Hepatocyte (in vitro differentiated cells): ENCODE measurements around the gene CBY3. TPM values are rescaled to one million over a fixed set of nuclear protein-coding genes. Genes with fewer than 3 reads are reported as not detected.
"Not testable (repeated sequence)": the region's sequence is repeated elsewhere in the genome, so short reads cannot be mapped to it uniquely, and the experiment has no call there.

Experiments
- DNase-seq: peaks from one replicate; pipeline ENCODE4 v3.0.0-alpha.2; 2016; ENCODE audit warnings: low spot score
- H2AFZ ChIP-seq: fragments of 200-600 bp; sonication (generic); 2 replicates; pipeline ENCODE4 v1.6.0; 2016; ENCODE audit warnings: antibody characterized with exemption, mild to moderate bottlenecking
- H3K27ac ChIP-seq: fragments of 200-600 bp; sonication (generic); 2 replicates; pipeline ENCODE4 v1.5.1; 2016; ENCODE audit warnings: mild to moderate bottlenecking
- H3K27me3 ChIP-seq: fragments of 200-600 bp; sonication (generic); 2 replicates; pipeline ENCODE4 v1.6.1; 2016
- H3K36me3 ChIP-seq: fragments of 200-600 bp; sonication (generic); replicated peaks from 2 replicates; pipeline ENCODE4 v1.5.1; 2016; ENCODE audit warnings: low read depth; ENCODE audit not compliant: insufficient read depth
- H3K4me1 ChIP-seq: fragments of 200-600 bp; sonication (generic); 2 replicates; pipeline ENCODE4 v1.5.1; 2016; ENCODE audit warnings: mild to moderate bottlenecking, moderate library complexity; ENCODE audit not compliant: insufficient read depth
- H3K4me2 ChIP-seq: fragments of 200-600 bp; sonication (generic); 2 replicates; pipeline ENCODE4 v1.6.0; 2016
- H3K4me3 ChIP-seq: fragments of 200-600 bp; sonication (generic); 2 replicates; pipeline ENCODE4 v1.5.1; 2016; ENCODE audit warnings: mild to moderate bottlenecking
- H3K79me2 ChIP-seq: fragments of 200-600 bp; sonication (generic); 2 replicates; pipeline ENCODE4 v1.6.0; 2017; ENCODE audit warnings: mild to moderate bottlenecking
- H3K9me2 ChIP-seq: fragments of 200-600 bp; sonication (generic); replicated peaks from 2 replicates; pipeline ENCODE4 v1.6.0; 2017; ENCODE audit warnings: mild to moderate bottlenecking; ENCODE audit not compliant: insufficient read depth
- H3K9me3 ChIP-seq: fragments of 200-600 bp; sonication (generic); 2 replicates; pipeline ENCODE4 v1.5.1; 2016; ENCODE audit warnings: low read depth, mild to moderate bottlenecking
- H4K20me1 ChIP-seq: fragments of 200-600 bp; sonication (generic); 2 replicates; pipeline ENCODE4 v1.6.0; 2016; ENCODE audit warnings: mild to moderate bottlenecking; ENCODE audit not compliant: insufficient read depth, poor library complexity, severe bottlenecking
- CTCF ChIP-seq: fragments of 200-600 bp; sonication (generic); IDR thresholded peaks from 2 replicates; pipeline ENCODE4 v1.5.1; 2016; ENCODE audit warnings: antibody characterized with exemption, mild to moderate bottlenecking; ENCODE audit not compliant: poor library complexity
- EZH2 ChIP-seq: fragments of 200-600 bp; sonication (generic); IDR thresholded peaks from 2 replicates; pipeline ENCODE4 v1.6.1; 2016; ENCODE audit warnings: antibody characterized with exemption, mild to moderate bottlenecking, borderline replicate concordance
- EZH2phosphoT487 ChIP-seq: fragments of 200-600 bp; sonication (generic); IDR thresholded peaks from one replicate; pipeline ENCODE4 v1.6.1; 2018; ENCODE audit warnings: antibody characterized with exemption, mild to moderate bottlenecking, low read depth, moderate library complexity; ENCODE audit not compliant: unreplicated experiment, severe bottlenecking
- WGBS: methylation state at CpG from one replicate; pipeline ENCODE4 v1.1.6; 2016; ENCODE audit warnings: low lambda C conversion rate; ENCODE audit errors: missing lambda C conversion rate; 5-methylcytosine and 5-hydroxymethylcytosine counted together
- polyA plus RNA-seq: library from polyadenylated mRNA; unstranded; fragments of >200 nt; fragmentation: Nextera tagmentation; extraction: Ambion mirVana; gene quantifications from 2 replicates; pipeline ENCODE4 v1.2.1, GENCODE V29; 2016
- total RNA-seq: library from RNA; depleted of rRNA; stranded (reverse); fragments of >200 nt; gene quantifications from 2 replicates; pipeline ENCODE4 v1.2.3, GENCODE V29; 2014

The CBY3 gene
- total and polyA plus RNA-seq, 2 experiments from 2014 or later = not detected

GRCh38 chr5:179697993-179698934 is 17.4 kb upstream of the CBY3 start:
- H3K4me1 ChIP-seq = peaks cover 21% of the 10 kb centered on the region
- 2% methylated on average over 63 of the region's 72 CpGs for WGBS
- no peak for TF ChIP-seq EZH2phosphoT487
- no peak for TF ChIP-seq CTCF
- no peak for TF ChIP-seq EZH2
- H3K27me3 ChIP-seq = no peaks in the 10 kb centered on the region
- H3K9me2 ChIP-seq = no peaks in the 10 kb centered on the region
- no peaks in the 10 kb centered on the region for H3K36me3 ChIP-seq
- DNase-seq = peak; percentile 99
- H3K4me2 ChIP-seq = peak overlapping the region; percentile 76
- peaks cover 35% of the 10 kb centered on the region for H4K20me1 ChIP-seq
- H2AFZ ChIP-seq = peak overlapping the region; percentile 66
- peaks cover 49% of the 10 kb centered on the region for H3K79me2 ChIP-seq
- peak overlapping the region; percentile 40 for H3K4me3 ChIP-seq
- no peaks in the 10 kb centered on the region for H3K9me3 ChIP-seq
- peak overlapping the region; percentile 94 for H3K27ac ChIP-seq

- not testable (repeated sequence) for H3K4me3 ChIP-seq, H3K9me3 ChIP-seq, H3K27me3 ChIP-seq, H3K9me2 ChIP-seq, H3K36me3 ChIP-seq, DNase-seq
- peak overlapping the region; percentile 66 for H2AFZ ChIP-seq
- H3K79me2 ChIP-seq = peaks cover 42% of the 10 kb centered on the region
- H3K27ac ChIP-seq = peak overlapping the region; percentile 94
- 94% methylated on average over 15 of the region's 15 CpGs for WGBS
- H3K4me1 ChIP-seq = peaks cover 21% of the 10 kb centered on the region
- peak overlapping the region; percentile 76 for H3K4me2 ChIP-seq
- H4K20me1 ChIP-seq = peaks cover 27% of the 10 kb centered on the region
Observed at GRCh38 chr5:179697543-179697942, 16.7 kb upstream of the CBY3 start.

DNA sequence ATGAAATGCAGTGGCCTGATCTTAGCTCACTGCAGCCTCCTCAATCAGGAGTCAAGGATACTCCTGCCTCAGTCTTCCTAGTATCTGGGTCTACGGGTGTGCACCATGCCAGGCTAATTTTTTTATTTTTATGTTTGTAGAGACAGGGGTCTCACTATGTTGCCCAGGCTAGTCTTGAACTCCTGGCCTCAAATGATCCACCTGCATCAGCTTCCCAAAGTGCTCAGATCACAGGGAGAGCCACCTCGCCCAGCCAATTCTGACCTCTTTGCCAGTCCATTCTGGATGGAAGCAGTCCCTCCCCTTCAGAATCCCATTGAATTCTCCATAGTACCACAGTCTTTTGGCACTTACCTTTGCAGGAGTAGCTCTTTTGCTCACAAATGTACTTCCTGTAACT is 16.3 kb upstream of the CBY3 start:
- peak overlapping the region; percentile 76 for H3K4me2 ChIP-seq
- no peaks in the 10 kb centered on the region for H3K9me3 ChIP-seq
- TF ChIP-seq EZH2 = no peak
- no peak for TF ChIP-seq CTCF
- no peak for TF ChIP-seq EZH2phosphoT487
- peak overlapping the region; percentile 94 for H3K27ac ChIP-seq
- 88% methylated on average over 2 of the region's 2 CpGs for WGBS
- H3K4me1 ChIP-seq = peaks cover 17% of the 10 kb centered on the region
- no peaks in the 10 kb centered on the region for H3K9me2 ChIP-seq
- H3K36me3 ChIP-seq = no peaks in the 10 kb centered on the region
- peaks cover 23% of the 10 kb centered on the region for H4K20me1 ChIP-seq
- no peak overlapping the region for H2AFZ ChIP-seq
- DNase-seq = no peak
- no peak overlapping the region for H3K4me3 ChIP-seq
- no peaks in the 10 kb centered on the region for H3K27me3 ChIP-seq
- H3K79me2 ChIP-seq = peaks cover 38% of the 10 kb centered on the region

DNA sequence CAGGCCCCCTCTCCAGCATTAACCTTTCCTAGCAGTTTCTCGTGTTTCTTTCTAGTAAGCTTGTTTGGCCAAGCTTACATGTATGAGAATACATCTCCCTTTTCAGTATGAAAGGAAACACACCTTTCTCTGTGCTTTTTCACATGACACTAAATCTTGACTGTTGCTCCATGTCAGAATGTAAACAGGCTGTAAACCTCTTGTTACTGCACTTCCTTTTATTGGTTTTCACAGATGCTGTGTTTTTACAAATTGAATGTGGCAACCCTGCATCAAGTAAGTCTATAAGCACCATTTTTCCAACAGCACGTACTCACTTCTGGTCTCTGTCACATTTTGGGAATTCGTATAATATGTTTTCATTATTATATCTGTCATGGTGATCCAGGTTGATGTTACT is 15.8 kb upstream of the CBY3 start:
- WGBS = 52% methylated on average over 3 of the region's 3 CpGs
- H4K20me1 ChIP-seq = peaks cover 18% of the 10 kb centered on the region
- no peak overlapping the region for H2AFZ ChIP-seq
- no peaks in the 10 kb centered on the region for H3K27me3 ChIP-seq
- peaks cover 33% of the 10 kb centered on the region for H3K79me2 ChIP-seq
- no peaks in the 10 kb centered on the region for H3K9me3 ChIP-seq
- H3K4me3 ChIP-seq = no peak overlapping the region
- H3K9me2 ChIP-seq = no peaks in the 10 kb centered on the region
- H3K4me1 ChIP-seq = peaks cover 14% of the 10 kb centered on the region
- H3K4me2 ChIP-seq = peak overlapping the region; percentile 76
- peak overlapping the region; percentile 94 for H3K27ac ChIP-seq
- TF ChIP-seq EZH2 = no peak
- peak; percentile 44 for TF ChIP-seq EZH2phosphoT487
- H3K36me3 ChIP-seq = no peaks in the 10 kb centered on the region
- DNase-seq = peak; percentile 12
